Measurements from ENCODE around the gene HMGN1.

DNA sequence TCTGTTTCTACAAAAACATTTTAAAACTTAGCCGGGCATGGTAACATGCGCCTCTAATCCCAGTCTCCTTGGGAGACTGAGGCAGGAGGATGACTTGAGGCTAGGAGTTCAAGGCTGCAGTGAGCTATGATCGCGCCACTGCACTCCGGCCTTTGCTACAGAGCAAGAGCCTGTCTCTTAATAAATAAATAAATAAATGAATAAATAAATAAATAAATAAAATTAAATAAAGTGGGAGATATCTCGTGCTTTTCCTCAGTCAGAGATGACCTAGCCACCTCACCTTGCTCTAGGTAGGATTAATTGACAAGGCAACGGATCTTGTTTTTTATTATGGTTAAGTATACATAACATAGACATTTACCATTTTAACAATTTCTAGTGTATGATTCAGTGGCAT lies 21.2 kb downstream of the HMGN1 start:
- TF ChIP-seq, protein P1, sequence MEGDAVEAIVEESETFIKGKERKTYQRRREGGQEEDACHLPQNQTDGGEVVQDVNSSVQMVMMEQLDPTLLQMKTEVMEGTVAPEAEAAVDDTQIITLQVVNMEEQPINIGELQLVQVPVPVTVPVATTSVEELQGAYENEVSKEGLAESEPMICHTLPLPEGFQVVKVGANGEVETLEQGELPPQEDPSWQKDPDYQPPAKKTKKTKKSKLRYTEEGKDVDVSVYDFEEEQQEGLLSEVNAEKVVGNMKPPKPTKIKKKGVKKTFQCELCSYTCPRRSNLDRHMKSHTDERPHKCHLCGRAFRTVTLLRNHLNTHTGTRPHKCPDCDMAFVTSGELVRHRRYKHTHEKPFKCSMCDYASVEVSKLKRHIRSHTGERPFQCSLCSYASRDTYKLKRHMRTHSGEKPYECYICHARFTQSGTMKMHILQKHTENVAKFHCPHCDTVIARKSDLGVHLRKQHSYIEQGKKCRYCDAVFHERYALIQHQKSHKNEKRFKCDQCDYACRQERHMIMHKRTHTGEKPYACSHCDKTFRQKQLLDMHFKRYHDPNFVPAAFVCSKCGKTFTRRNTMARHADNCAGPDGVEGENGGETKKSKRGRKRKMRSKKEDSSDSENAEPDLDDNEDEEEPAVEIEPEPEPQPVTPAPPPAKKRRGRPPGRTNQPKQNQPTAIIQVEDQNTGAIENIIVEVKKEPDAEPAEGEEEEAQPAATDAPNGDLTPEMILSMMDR (IDR thresholded peaks at IDR 0.05; ENCODE audit: borderline replicate concordance, extremely low read depth, low read length, poor library complexity, severe bottlenecking) = no peak
- no peak for TF ChIP-seq EZH2 (IDR thresholded peaks at IDR 0.05; ENCODE audit: borderline replicate concordance, low read depth, low read length, severe bottlenecking)

All from DND-41 (cell line).